MM.1S (cell line): ENCODE results near the gene RHOB.

ENCODE experiments used
- DNase-seq: peaks from one replicate; pipeline ENCODE4 v3.0.0-alpha.2; 2015
- H2AFZ ChIP-seq: fragments of 300-600 bp; sonication (generic); 2 replicates; pipeline ENCODE4 v1.6.0; 2016; ENCODE audit warnings: antibody characterized with exemption, low read length
- H3F3A ChIP-seq: fragments of 300-600 bp; sonication (generic); 2 replicates; pipeline ENCODE4 v1.6.1; 2016; ENCODE audit warnings: mild to moderate bottlenecking, antibody characterized with exemption, low read length, moderate library complexity, mixed read lengths; ENCODE audit not compliant: insufficient read depth
- H3K27ac ChIP-seq: fragments of 300-600 bp; sonication (generic); 2 replicates; pipeline ENCODE4 v1.5.1; 2016; ENCODE audit warnings: mild to moderate bottlenecking, low read length
- H3K27me3 ChIP-seq: fragments of 300-600 bp; sonication (generic); replicated peaks from 2 replicates; pipeline ENCODE4 v1.6.0; 2016; ENCODE audit warnings: low read length; ENCODE audit not compliant: insufficient read depth
- H3K36me3 ChIP-seq: fragments of 300-600 bp; sonication (generic); replicated peaks from 2 replicates; pipeline ENCODE4 v1.6.1; 2016; ENCODE audit warnings: mild to moderate bottlenecking, low read length, mixed read lengths; ENCODE audit not compliant: insufficient read depth
- H3K4me1 ChIP-seq: fragments of 300-600 bp; sonication (generic); 2 replicates; pipeline ENCODE4 v1.6.1; 2016; ENCODE audit warnings: low read length, mixed read lengths
- H3K4me2 ChIP-seq: fragments of 300-600 bp; sonication (generic); 2 replicates; pipeline ENCODE4 v1.6.0; 2016; ENCODE audit warnings: low read depth, low read length
- H3K4me3 ChIP-seq: fragments of 300-600 bp; sonication (generic); 2 replicates; pipeline ENCODE4 v1.5.1; 2016; ENCODE audit warnings: low read length, mixed read lengths
- H3K79me2 ChIP-seq: fragments of 300-600 bp; sonication (generic); 2 replicates; pipeline ENCODE4 v1.6.1; 2016; ENCODE audit warnings: mixed run types, low read length, mixed read lengths
- H3K9ac ChIP-seq: fragments of 300-600 bp; sonication (generic); 2 replicates; pipeline ENCODE4 v1.6.1; 2016; ENCODE audit warnings: low read length, mixed read lengths
- H3K9me2 ChIP-seq: fragments of 300-600 bp; sonication (generic); replicated peaks from 2 replicates; pipeline ENCODE4 v1.6.1; 2016; ENCODE audit warnings: mild to moderate bottlenecking, low read length, mixed read lengths; ENCODE audit not compliant: insufficient read depth
- H3K9me3 ChIP-seq: fragments of 300-600 bp; sonication (generic); replicated peaks from 2 replicates; pipeline ENCODE4 v1.6.1; 2016; ENCODE audit warnings: mild to moderate bottlenecking, low read length, mixed read lengths; ENCODE audit not compliant: insufficient read depth
- H4K20me1 ChIP-seq: fragments of 300-600 bp; sonication (generic); 2 replicates; pipeline ENCODE4 v1.6.1; 2016; ENCODE audit warnings: mild to moderate bottlenecking, low read length, moderate library complexity, mixed read lengths; ENCODE audit not compliant: insufficient read depth
- CTCF ChIP-seq: fragments of 300-600 bp; sonication (generic); IDR thresholded peaks from 2 replicates; pipeline ENCODE4 v1.5.1; 2016; ENCODE audit warnings: antibody characterized with exemption, low read length, mixed read lengths
- EZH2 ChIP-seq: fragments of 300-600 bp; sonication (generic); optimal IDR thresholded peaks from 2 replicates; pipeline ENCODE3; 2017; ENCODE audit warnings: low read depth, mild to moderate bottlenecking, antibody characterized with exemption, low read length, mixed read lengths
- EZH2phosphoT487 ChIP-seq: fragments of 300-600 bp; sonication (generic); IDR thresholded peaks from 2 replicates; pipeline ENCODE4 v1.6.1; 2018; ENCODE audit warnings: antibody characterized with exemption, low read length

The RHOB gene

GRCh38 chr2:20425884-20426283 is 21.0 kb upstream of the RHOB start:
- H3K4me3 ChIP-seq, result no peak overlapping the region
- no peaks in the 10 kb centered on the region for H3K36me3 ChIP-seq
- DNase-seq, result no peak
- no peaks in the 10 kb centered on the region for H4K20me1 ChIP-seq
- H2AFZ ChIP-seq, result no peak overlapping the region
- peaks cover 27% of the 10 kb centered on the region for H3F3A ChIP-seq
- no peaks in the 10 kb centered on the region for H3K27me3 ChIP-seq
- H3K9me3 ChIP-seq, result no peaks in the 10 kb centered on the region
- H3K79me2 ChIP-seq, result peaks cover 12% of the 10 kb centered on the region
- peak overlapping the region; percentile 87; the same call in 1 of the 2 replicates for H3K9ac ChIP-seq
- no peaks in the 10 kb centered on the region for H3K9me2 ChIP-seq
- H3K27ac ChIP-seq, result peak overlapping the region; percentile 98; the same call in 1 of the 2 replicates
- H3K4me2 ChIP-seq, result no peak overlapping the region
- H3K4me1 ChIP-seq, result peaks cover 69% of the 10 kb centered on the region
- TF ChIP-seq CTCF (no peak), EZH2 (no peak), EZH2phosphoT487 (no peak)

GRCh38 chr2:20427931-20428526 is 18.8 kb upstream of the RHOB start:
- no peak overlapping the region for H3K4me2 ChIP-seq
- no peak for TF ChIP-seq EZH2phosphoT487
- no peak for TF ChIP-seq CTCF
- no peak for TF ChIP-seq EZH2
- H3K9me3 ChIP-seq, result no peaks in the 10 kb centered on the region
- H4K20me1 ChIP-seq, result no peaks in the 10 kb centered on the region
- no peak for DNase-seq
- no peaks in the 10 kb centered on the region for H3K9me2 ChIP-seq
- H2AFZ ChIP-seq, result no peak overlapping the region
- H3K9ac ChIP-seq, result no peak overlapping the region
- H3K27me3 ChIP-seq, result no peaks in the 10 kb centered on the region
- peaks cover 72% of the 10 kb centered on the region for H3K4me1 ChIP-seq
- H3F3A ChIP-seq, result peaks cover 27% of the 10 kb centered on the region
- peaks cover 12% of the 10 kb centered on the region for H3K79me2 ChIP-seq
- no peak overlapping the region for H3K27ac ChIP-seq
- no peaks in the 10 kb centered on the region for H3K36me3 ChIP-seq
- no peak overlapping the region for H3K4me3 ChIP-seq

- DNase-seq, result no peak
- H3K27me3 ChIP-seq, result no peaks in the 10 kb centered on the region
- TF ChIP-seq CTCF, result no peak
- TF ChIP-seq EZH2phosphoT487, result no peak
- no peak for TF ChIP-seq EZH2
- no peaks in the 10 kb centered on the region for H3K9me3 ChIP-seq
- peak overlapping the region; percentile 53; the same call in 1 of the 2 replicates for H3K9ac ChIP-seq
- H4K20me1 ChIP-seq, result no peaks in the 10 kb centered on the region
- peaks cover 63% of the 10 kb centered on the region for H3K4me1 ChIP-seq
- no peak overlapping the region; the same call in 1 of the 2 replicates for H3K4me3 ChIP-seq
- peak overlapping the region; percentile 79 for H3K27ac ChIP-seq
- H3K79me2 ChIP-seq, result peaks cover 5% of the 10 kb centered on the region
- peak overlapping the region; percentile 77 for H3K4me2 ChIP-seq
- no peaks in the 10 kb centered on the region for H3K36me3 ChIP-seq
- peak overlapping the region; percentile 14; the same call in 1 of the 2 replicates for H2AFZ ChIP-seq
- peaks cover 27% of the 10 kb centered on the region for H3F3A ChIP-seq
- H3K9me2 ChIP-seq, result no peaks in the 10 kb centered on the region
These were observed 18.0 kb upstream of the RHOB start for GRCh38 chr2:20428717-20429490.
